AG04450 (cell line): ENCODE measurements around the gene ALDH3B2. TPM values are rescaled to one million over a fixed set of nuclear protein-coding genes. Genes with fewer than 3 reads are reported as not detected.

Experiments used
- CTCF ChIA-PET: fragments of 300-600, 350-600 bp; formaldehyde crosslinking; extraction: SDS; loops from one replicate; lab custom pipeline; 2022; ENCODE audit warnings: antibody characterized with exemption, inconsistent platforms; lab: Charles Lee
- POLR2A ChIA-PET: fragments of 350-600 bp; formaldehyde crosslinking; extraction: SDS; loops from one replicate; lab custom pipeline; 2021; ENCODE audit warnings: antibody characterized with exemption, inconsistent platforms; lab: Yijun Ruan, JAX
- DNase-seq: peaks from one replicate; pipeline ENCODE4 v3.0.0-alpha.2; 2011; ENCODE audit warnings: low read depth, low spot score
- H3K27ac ChIP-seq: one replicate; pipeline ENCODE4 v1.5.1; 2012; ENCODE audit warnings: low read depth, low read length, control low read depth
- H3K27me3 ChIP-seq: one replicate; pipeline ENCODE4 v1.6.0; 2012; ENCODE audit warnings: low read length; ENCODE audit not compliant: control insufficient read depth, insufficient read depth
- H3K4me3 ChIP-seq: 2 replicates; pipeline ENCODE4 v1.5.1; 2011; ENCODE audit warnings: mild to moderate bottlenecking, low read depth, low read length, control low read depth
- H3K9me3 ChIP-seq: 2 replicates; pipeline ENCODE4 v1.5.1; 2012; ENCODE audit warnings: low read length; ENCODE audit not compliant: control insufficient read depth, insufficient read depth
- polyA plus RNA-seq: library from polyadenylated mRNA; depleted of rRNA; stranded (reverse); fragments of >200 nt; gene quantifications from 2 replicates; pipeline ENCODE4 v1.2.3, GENCODE V29; 2011
- TF ChIP-seq, protein P1 (sequence below): IDR thresholded peaks from 2 replicates; pipeline ENCODE4 v1.5.1; 2011; ENCODE audit warnings: low read depth, low read length, control low read depth, inconsistent platforms

The ALDH3B2 gene
- polyA plus RNA-seq, 1 experiment: not detected

DNA sequence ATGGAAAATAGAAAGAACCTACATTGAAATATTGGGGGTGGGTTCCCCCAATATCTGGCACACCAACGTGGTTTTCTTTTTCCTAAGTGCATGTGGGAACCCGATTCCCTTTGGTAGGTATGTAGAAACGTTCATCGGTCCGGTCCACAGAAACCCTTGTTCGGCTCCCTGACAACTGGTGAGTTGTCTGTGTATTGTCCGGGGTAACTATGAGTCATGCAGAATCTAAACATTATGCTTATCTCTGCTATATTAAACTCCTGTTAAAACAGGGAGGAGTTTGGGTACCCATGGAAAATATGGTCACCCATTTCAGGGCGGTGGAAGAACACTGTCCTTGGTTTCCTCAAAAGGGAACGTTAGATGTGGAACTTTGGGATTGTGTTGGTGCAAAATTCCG lies 25.1 kb upstream of the ALDH3B2 start:
- CTCF ChIA-PET: no interaction called here
- POLR2A ChIA-PET: no interaction called here
- TF ChIP-seq, protein P1, sequence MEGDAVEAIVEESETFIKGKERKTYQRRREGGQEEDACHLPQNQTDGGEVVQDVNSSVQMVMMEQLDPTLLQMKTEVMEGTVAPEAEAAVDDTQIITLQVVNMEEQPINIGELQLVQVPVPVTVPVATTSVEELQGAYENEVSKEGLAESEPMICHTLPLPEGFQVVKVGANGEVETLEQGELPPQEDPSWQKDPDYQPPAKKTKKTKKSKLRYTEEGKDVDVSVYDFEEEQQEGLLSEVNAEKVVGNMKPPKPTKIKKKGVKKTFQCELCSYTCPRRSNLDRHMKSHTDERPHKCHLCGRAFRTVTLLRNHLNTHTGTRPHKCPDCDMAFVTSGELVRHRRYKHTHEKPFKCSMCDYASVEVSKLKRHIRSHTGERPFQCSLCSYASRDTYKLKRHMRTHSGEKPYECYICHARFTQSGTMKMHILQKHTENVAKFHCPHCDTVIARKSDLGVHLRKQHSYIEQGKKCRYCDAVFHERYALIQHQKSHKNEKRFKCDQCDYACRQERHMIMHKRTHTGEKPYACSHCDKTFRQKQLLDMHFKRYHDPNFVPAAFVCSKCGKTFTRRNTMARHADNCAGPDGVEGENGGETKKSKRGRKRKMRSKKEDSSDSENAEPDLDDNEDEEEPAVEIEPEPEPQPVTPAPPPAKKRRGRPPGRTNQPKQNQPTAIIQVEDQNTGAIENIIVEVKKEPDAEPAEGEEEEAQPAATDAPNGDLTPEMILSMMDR: no peak
- H3K9me3 ChIP-seq: peaks cover 3% of the 10 kb centered on the region; the same call in 1 of the 2 replicates
- no peak overlapping the region for H3K27ac ChIP-seq
- no peak for DNase-seq
- no peak overlapping the region for H3K4me3 ChIP-seq
- peaks cover 33% of the 10 kb centered on the region for H3K27me3 ChIP-seq

DNA sequence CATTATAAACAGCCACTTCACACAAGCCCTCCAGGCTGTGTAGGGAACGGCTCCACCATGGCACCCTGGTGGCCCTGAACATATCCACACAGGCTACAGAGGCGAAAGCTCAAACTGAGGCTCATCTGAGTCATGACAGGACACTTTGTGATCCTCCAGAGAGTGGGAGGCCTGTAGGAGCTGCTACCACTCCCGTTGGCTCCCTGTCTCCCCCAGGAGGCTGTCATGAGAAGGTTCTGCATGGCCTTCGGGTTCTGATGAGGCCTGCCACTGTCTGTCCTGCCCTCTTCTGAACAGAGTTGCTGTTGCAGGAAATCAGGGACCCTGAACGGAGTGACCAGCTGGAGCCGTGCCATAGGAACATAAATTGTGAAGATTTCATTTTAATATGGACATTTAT lies 23.8 kb upstream of the ALDH3B2 start:
- peaks cover 3% of the 10 kb centered on the region; the same call in 1 of the 2 replicates for H3K9me3 ChIP-seq
- H3K4me3 ChIP-seq: no peak overlapping the region
- TF ChIP-seq, protein P1: no peak
- no peak overlapping the region for H3K27ac ChIP-seq
- H3K27me3 ChIP-seq: peaks cover 33% of the 10 kb centered on the region
- DNase-seq: no peak
- CTCF ChIA-PET: no interaction called here
- POLR2A ChIA-PET: no interaction called here

DNA sequence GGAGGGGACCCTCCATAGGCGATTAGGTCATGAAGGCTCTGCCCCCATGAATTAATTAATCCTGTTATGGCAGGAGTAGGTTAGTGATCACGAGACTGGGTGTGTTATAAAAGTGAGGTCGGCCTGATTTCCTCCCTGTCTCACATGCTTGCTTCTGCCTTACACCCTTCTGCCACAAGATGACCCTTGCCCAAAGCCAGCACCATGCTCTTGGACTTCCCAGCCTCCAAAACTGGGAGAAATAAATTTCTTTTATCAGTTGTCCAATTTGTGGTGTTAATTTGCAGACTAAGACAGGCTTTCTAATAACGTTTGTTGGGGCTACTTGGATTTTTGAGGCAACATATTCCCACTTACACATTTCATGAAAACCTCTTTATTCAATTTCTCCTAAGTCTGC lies 23.4 kb upstream of the ALDH3B2 start:
- H3K4me3 ChIP-seq: no peak overlapping the region
- H3K9me3 ChIP-seq: peaks cover 3% of the 10 kb centered on the region; the same call in 1 of the 2 replicates
- CTCF ChIA-PET: no interaction called here
- H3K27ac ChIP-seq: no peak overlapping the region
- peaks cover 32% of the 10 kb centered on the region for H3K27me3 ChIP-seq
- POLR2A ChIA-PET: interaction anchor here (0.7 kb wide), 1 partner anchor 242 kb away, joined by 5 read pairs; no protein-coding TSS in a partner anchor
- DNase-seq: no peak
- TF ChIP-seq, protein P1: no peak

DNA sequence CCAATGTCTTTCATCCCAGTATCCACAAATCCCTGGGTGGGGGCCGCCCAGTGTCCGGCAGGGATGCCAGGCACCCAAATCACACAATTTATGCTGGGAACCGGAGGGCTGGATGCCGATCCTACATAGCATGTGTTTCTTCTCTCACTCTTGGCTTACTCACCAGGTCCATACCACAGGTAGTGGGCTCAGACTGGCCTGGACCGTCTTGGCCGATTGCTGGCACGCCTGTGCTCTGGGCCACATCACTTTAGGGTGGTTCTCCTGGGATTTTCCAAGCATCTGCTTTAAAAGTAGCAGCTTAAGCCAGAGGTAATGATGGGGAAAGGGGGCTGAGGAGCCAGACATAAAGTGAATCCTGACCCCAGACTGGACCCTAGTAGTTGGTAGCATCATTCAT lies 22.6 kb upstream of the ALDH3B2 start:
- ChIA-PET POLR2A (no interaction called here), CTCF (no interaction called here)
- Histone ChIP-seq H3K27ac (no peak overlapping the region), H3K9me3 (peaks cover 3% of the 10 kb centered on the region; the same call in 1 of the 2 replicates), H3K4me3 (no peak overlapping the region), H3K27me3 (peaks cover 28% of the 10 kb centered on the region)
- DNase-seq: no peak
- TF ChIP-seq, protein P1: no peak

DNA sequence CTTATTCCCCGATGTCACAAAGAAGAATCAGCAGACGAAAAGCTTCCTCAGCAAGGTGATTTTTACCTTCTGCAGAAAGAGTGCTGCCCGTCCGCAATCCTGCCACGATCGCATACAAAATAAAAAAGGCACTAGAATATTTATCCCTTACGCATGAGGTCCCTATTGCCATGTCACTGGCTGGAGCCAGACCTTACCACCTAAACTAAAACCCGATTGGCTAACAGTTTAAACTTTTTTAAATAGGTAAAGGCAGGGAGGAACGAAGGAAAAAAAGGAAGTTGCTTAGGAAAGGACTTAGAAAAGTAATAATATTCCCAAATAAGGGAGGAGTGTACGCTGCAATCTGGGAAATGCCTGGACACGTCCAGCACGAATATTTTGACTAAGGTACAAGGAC lies 21.2 kb upstream of the ALDH3B2 start:
- CTCF ChIA-PET: no interaction called here

More for the DNA sequence above, 21.2 kb upstream of the ALDH3B2 start:
- no peak for DNase-seq
- H3K27ac ChIP-seq: no peak overlapping the region
- TF ChIP-seq, protein P1: no peak
- H3K9me3 ChIP-seq: peaks cover 3% of the 10 kb centered on the region; the same call in 1 of the 2 replicates
- H3K4me3 ChIP-seq: no peak overlapping the region
- peaks cover 28% of the 10 kb centered on the region for H3K27me3 ChIP-seq
- POLR2A ChIA-PET: no interaction called here
